HG02852 (cell line): ENCODE data around the gene ZNF814.
"Not testable (repeated sequence)": the region's sequence is repeated elsewhere in the genome, so short reads cannot be mapped to it uniquely, and the experiment has no call there.

Source experiments
- ATAC-seq: cut with Tn5 transposase; IDR thresholded peaks from one replicate; pipeline ENCODE4 v1.9.1; 2021; ENCODE audit warnings: mild to moderate bottlenecking, moderate library complexity; ENCODE audit not compliant: unreplicated experiment

The ZNF814 gene

DNA sequence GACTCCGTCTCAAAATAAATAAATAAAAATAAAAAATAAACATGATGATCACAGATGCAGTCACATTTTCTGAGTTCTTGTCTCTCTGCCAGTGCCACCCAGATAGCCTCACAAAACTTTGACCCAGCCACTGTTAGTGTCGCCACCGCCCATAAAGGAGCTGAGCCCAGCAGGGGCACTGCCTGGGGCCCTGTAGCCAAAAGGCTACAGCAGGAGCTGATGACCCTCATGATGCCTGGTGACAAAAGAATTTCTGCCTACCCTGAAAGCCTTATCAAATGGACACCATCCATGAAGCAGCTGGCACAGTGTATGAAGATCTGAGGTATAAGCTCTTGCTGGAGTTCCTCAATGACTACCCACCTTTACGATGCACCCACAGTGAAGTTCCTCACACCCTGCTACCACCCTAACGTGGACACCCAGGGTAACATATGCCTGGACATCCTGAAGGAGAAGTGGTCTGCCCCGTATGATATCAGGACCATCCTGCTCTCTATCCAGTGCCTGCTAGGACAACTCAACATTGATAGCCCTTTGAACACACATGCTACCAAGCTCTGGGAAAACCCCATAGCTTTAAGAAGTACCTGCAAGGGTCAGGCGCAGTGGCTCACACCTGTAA, 20.9 kb downstream of the ZNF814 start:
- ATAC-seq, result no peak

GRCh38 chr19:57862351-57862750, 26.5 kb downstream of the ZNF814 start:
- not testable (repeated sequence) for ATAC-seq

DNA sequence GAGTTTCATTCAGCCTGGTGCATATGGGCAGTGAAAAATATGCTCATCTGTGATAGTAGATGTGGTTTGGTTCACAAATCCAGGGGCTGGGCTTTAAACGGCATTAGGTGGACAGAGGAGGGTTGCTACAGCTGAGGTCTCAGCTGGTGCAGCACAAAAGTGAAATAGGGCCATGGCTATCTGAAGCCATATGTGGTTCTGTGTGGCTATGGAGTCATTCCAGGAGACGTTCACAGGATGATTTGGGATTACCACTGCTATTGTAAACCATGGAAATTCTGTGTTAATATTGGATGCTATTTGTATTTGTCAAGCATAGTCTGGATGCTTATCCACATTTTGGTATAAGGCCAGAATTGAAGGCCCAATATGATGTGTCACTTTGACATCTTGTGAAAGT, 34.7 kb downstream of the ZNF814 start:
- not testable (repeated sequence) for ATAC-seq

GRCh38 chr19:57851812-57852603, 36.8 kb downstream of the ZNF814 start:
- ATAC-seq, result not testable (repeated sequence)

GRCh38 chr19:57850553-57851017, 38.3 kb downstream of the ZNF814 start:
- ATAC-seq, result no peak

GRCh38 chr19:57849666-57850473, 39.0 kb downstream of the ZNF814 start, which contains the start of gene ZNF587:
Gene ZNF587, plus strand, starts transcription at chr19:57849859. Its CDS starts 180 bp downstream, at chr19:57850039.
- peak; percentile 97 for ATAC-seq

- peak; percentile 19 for ATAC-seq
Observed at GRCh38 chr19:57849162-57849665, 39.6 kb downstream of the ZNF814 start.

DNA sequence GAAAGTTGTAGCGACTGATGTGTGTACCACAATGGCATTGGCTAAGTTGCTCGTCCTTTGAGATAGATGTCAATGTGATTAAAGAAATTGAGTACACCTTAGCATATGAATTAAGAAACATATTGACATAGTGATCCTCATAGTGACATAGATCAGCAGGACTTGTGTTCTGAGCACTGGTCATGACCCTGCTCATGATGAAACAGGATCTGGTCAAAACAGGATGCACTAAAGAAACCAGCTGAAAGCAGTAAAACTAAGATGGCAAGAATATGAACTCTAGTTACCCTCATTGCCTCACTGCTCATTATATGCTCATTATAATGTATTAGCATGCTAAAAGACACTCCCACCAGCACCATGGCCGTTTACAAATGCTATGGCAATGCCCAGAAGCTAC, 41.7 kb downstream of the ZNF814 start:
- ATAC-seq, result not testable (repeated sequence)

GRCh38 chr19:57841122-57841763, 47.6 kb downstream of the ZNF814 start:
- no peak for ATAC-seq

DNA sequence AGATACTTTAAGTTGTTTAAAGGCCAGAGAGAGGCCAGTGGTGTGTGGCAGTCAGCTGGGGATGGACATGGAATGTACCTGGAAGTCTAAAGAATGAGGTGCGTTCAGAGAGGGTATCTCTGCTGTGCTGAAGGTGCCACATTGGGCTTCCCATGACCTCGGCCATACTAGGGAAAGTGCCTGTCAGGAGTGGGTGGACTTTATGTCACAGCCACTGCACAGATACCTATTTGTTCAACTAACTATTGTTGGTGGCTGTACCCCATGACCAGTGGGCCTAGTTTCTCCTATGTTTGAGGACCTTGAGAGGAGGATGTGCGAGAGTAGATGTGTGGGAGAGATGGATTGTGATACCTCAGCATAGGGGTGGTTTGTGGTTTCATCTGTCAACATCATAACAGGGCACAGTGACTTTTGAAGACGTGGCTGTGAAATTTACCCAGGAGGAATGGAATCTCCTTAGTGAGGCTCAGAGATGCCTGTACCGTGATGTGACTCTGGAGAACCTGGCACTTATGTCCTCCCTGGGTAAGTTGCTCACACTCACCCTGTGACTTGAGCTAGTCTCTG, 50.1 kb downstream of the ZNF814 start:
- not testable (repeated sequence) for ATAC-seq

DNA sequence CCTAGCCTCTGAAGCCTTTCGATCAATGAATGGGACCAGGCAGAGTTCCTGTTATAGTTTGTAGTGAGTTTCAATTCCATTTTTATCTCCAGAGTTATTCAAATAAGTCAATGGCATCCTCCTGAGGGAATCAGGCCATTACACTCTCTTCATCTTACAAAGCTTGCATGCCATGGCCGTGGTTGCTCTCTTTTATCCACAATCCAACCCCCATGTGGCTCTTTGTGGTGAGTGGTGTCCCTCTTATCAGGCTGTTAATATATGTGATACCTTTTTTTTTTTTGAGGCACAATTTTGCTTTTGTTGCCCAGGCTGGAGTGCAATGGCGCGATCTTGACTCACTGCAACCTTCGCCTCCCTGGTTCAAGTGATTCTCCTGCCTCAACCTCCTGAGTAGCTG, 51.8 kb downstream of the ZNF814 start:
- ATAC-seq, result not testable (repeated sequence)

GRCh38 chr19:57830071-57830602, 58.7 kb downstream of the ZNF814 start, which contains the start of gene ZNF587B:
Gene ZNF587B, plus strand, starts transcription at chr19:57830299. Its CDS starts 230 bp downstream, at chr19:57830529.
- ATAC-seq, result no peak

DNA sequence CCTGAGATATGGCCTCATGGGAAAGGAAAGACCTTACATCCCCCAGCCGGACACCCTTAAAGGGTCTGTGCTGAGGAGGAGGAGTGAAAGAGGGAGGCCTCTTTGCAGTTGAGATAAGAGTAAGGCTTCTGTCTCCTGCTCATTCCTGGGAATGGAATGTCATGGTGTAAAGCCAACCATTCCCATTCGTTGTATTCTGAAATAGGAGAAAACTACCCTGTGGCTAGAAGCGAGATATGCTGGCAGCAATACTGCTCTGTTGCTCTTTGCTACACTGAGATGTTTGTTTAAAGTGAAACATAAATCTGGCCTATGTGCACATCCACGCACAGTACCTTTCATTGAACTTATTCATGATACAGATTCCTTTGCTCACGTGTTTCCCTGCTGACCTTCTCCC, 59.5 kb downstream of the ZNF814 start:
- ATAC-seq, result no peak

DNA sequence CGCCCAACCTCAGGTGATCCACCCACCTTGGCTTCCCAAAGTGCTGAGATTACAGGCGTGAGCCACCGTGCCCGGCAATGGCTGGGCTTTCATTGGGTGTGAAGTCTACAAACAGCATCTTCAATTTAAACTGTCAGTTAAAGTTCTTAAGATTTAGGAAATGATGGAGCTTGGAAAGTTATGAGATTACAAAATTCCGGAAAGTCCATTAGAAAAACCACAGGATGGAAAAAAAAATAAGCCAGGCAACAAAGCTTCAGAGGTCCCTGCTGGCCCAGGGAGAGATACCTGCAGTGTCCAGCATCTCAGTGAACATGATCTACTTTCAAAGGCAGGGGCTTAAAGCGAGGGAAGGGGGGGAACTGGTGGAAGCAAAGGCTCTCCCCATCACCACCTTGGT, 63.3 kb downstream of the ZNF814 start:
- no peak for ATAC-seq

DNA sequence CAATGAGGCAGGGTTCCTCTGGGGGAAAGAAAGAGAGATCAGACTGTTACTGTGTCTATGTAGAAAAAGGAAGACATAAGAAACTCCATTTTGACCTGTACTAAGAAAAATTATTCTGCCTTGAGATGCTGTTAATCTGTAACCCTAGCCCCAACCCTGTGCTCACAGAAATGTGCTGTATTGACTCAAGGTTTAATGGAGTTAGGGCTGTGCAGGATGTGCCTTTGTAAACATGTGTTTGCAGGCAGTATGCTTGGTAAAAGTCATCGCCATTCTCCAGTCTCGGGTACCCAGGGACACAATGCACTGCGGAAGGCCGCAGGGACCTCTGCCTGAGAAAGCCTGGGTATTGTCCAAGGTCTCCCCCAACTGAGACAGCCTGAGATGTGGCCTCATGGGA, 65.2 kb downstream of the ZNF814 start:
- not testable (repeated sequence) for ATAC-seq

DNA sequence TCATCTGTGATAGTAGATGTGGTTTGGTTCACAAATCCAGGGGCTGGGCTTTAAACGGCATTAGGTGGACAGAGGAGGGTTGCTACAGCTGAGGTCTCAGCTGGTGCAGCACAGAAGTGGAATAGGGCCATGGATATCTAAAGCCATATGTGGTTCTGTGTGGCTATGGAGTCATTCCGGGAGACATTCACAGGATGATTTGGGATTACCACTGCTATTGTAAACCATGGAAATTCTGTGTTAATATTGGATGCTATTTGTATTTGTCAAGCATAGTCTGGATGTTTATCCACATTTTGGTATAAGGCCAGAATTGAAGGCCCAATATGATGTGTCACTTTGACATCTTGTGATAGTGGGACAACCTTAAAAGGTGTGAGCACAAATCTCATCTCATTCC, 65.7 kb downstream of the ZNF814 start:
- ATAC-seq, result not testable (repeated sequence)

DNA sequence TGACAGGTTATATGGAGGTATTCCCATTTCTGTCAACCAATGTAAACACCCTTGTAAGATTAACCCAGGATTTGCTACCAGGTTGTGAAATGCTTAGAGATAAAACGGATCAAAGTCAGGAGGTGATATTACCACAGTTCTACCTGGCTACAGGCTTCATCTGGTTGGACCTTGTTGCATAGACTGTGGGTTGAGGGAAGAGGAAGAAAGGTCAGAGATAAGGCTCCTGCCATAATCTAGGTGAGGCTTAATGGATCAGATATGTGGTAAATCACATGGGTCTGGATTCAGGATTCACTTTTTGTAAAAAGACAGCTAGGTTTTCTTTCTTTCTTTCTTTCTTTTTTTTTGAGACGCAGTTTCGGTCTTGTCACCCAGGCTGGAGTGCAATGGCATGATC, 67.3 kb downstream of the ZNF814 start:
- not testable (repeated sequence) for ATAC-seq

DNA sequence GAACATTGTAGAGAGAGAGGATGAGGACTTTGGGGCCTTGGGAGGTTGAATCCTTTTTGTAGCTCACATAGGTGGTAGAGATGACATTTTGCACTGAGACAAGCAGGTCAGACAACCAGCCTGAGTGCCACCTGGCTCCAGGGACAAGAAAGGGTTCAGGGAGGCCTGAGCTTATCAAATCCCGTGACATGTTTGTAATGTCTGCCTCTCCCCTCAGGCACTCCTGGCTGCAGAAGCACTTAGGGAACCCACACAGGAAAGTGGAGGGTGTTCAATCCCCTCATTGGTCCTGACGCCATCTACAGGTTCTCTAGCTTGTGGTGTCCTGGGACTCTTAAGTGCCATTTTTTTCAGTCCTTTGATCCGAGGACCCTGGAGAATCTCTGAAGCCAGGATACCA, 67.7 kb downstream of the ZNF814 start:
- ATAC-seq, result not testable (repeated sequence)

DNA sequence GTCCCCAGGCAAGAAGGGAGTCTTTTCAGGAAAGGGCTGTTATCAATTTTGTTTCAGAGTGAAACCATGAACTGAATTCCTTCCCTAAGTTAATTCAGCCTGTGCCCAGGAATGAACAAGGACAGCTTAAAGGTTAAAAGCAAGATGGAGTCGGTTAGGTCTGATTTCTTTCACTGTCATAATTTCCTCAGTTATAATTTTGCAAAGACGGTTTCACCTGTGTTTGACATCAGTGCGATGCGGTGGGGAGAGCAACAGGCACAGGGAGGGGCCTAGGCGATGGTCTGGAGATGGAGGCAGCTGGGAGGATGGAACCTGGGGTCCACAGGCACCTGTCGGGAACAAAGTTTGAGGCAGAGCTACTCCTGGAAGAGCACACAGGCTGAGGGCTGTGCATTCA, 68.2 kb downstream of the ZNF814 start:
- no peak for ATAC-seq
